ENCODE data around the gene HIRA.

Gene HIRA

GRCh38 chr22:19431649-19432132 lies at the start of gene HIRA:
TSS of gene HIRA (minus strand) at chr22:19431733. CDS start at chr22:19431476, 257 bp downstream.
- peak; percentile 71 for DNase-seq (ENCODE audit: low spot score)

- no peak for DNase-seq (ENCODE audit: low spot score)
Measured at GRCh38 chr22:19480789-19481188, 49.3 kb upstream of the HIRA start.

- no peak for DNase-seq (ENCODE audit: low spot score)
Measured at GRCh38 chr22:19480173-19480568, 48.6 kb upstream of the HIRA start.

- peak; percentile 100 for DNase-seq (ENCODE audit: low spot score)
Measured at GRCh38 chr22:19479355-19480172, 48.0 kb upstream of the HIRA start, which contains the start of gene CDC45. TSS of gene CDC45 (plus strand) at chr22:19479920. CDS start at chr22:19479969, 49 bp downstream.

GRCh38 chr22:19478901-19479354 lies 47.4 kb upstream of the HIRA start, which contains the start of gene UFD1:
TSS of gene UFD1 (minus strand) at chr22:19479193. CDS start at chr22:19479085, 108 bp downstream.
- DNase-seq (ENCODE audit: low spot score): peak; percentile 79

DNA sequence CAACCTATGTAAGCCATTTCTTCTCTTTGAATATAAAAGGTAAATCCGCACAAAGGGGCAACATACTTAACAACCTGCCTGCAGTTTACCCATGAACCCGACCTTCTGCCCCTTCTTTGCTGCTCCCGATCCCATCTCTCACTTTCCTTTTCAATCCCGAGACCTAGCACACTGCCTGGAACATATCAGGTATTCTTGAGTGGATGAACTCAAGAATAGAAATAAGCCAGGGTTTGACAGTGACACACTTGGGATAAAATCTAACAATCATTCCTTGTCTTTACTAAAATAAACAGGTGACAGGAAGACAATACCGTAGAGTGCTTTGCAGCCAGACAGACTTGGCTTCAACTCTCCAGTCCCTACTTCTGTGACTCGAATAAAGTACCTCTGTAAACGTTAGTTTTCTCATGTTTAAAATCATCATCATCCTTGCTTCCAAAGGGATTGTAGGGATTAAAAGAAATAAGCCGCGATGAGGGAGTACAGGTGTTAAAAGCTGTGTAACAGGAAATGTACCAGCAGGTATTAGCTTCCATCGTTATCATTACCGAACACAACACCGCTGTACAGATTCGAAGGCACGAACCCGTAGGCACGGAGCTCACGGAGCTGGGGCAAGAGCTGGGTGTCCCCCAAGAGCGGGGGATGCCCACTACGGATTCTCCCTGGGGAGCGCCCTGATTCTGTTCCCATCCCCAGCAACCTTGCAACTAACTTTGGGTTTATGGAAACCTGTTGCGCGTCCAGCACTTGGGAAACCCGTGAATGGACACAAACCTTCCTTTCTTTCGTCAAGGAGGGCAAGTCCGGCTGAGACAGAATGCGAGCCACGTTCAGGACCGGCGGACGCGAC lies 46.7 kb upstream of the HIRA start:
- no peak for DNase-seq (ENCODE audit: low spot score)

GRCh38 chr22:19477321-19478044 lies 46.0 kb upstream of the HIRA start:
- no peak for DNase-seq (ENCODE audit: low spot score)

GRCh38 chr22:19476023-19476422 lies 44.5 kb upstream of the HIRA start:
- DNase-seq (ENCODE audit: low spot score): no peak

DNA sequence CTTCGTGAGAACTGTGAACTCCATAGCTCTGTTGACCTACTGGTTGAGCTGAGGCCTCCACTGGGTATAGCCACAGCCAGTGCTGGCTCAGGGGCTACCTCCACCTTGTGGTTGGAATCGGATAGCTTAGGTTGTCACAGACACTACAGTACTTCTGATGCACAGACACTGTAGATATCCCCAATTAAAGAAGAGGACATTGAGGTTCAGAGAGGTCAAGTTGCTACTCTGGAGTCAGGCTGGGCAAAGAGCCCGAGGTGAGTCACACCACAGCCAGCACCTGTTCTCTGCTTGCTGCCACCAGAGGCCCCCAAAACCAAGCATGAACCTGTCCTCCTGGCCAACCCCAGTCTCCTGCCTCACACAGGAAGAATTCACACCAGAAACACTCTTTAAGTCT lies 42.0 kb upstream of the HIRA start:
- DNase-seq (ENCODE audit: low spot score): no peak

GRCh38 chr22:19472233-19472632 lies 40.7 kb upstream of the HIRA start:
- DNase-seq (ENCODE audit: low spot score): no peak

DNA sequence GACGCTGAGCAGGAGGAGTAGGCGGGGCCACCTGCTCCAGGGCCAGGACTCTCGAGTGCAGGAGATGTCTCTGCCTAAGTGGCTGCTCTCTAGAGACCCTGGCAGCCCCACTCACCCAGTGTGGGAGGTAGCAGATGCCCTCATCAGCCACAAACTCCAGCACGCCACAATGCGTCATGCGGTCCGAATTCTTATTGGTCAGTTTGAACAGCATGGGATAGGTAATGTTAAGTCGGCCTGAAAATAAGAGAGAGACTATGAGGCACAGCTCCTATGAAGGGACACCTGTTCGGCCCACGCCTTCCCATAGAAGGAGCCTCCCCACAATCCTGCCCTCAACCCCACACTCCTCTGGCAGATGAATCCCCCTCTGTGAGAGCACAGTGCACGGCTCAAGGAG lies 40.0 kb upstream of the HIRA start:
- no peak for DNase-seq (ENCODE audit: low spot score)

- DNase-seq (ENCODE audit: low spot score): no peak
Measured at GRCh38 chr22:19470010-19470409, 38.5 kb upstream of the HIRA start.

- DNase-seq (ENCODE audit: low spot score): no peak
Measured at GRCh38 chr22:19469421-19469820, 37.9 kb upstream of the HIRA start.

DNA sequence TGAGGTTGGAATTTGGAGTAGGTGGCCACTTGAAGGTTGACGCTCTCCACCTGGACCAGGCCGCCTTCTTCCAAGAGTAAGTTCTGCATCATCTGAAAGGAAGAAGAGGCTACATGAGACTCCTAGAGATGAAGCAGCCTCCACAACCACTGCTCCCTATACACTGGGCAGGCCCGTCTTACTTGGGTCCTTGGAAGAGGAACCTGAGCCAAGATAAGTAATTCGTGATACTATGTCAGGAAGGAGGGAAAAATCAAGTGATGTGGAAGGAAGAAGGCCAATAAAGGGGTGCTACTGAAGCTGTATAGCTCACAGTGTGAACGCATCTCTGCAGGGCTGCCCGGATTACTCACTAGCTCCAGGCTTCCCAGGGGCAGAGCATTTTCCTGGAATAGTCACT lies 36.4 kb upstream of the HIRA start:
- DNase-seq (ENCODE audit: low spot score): no peak

DNA sequence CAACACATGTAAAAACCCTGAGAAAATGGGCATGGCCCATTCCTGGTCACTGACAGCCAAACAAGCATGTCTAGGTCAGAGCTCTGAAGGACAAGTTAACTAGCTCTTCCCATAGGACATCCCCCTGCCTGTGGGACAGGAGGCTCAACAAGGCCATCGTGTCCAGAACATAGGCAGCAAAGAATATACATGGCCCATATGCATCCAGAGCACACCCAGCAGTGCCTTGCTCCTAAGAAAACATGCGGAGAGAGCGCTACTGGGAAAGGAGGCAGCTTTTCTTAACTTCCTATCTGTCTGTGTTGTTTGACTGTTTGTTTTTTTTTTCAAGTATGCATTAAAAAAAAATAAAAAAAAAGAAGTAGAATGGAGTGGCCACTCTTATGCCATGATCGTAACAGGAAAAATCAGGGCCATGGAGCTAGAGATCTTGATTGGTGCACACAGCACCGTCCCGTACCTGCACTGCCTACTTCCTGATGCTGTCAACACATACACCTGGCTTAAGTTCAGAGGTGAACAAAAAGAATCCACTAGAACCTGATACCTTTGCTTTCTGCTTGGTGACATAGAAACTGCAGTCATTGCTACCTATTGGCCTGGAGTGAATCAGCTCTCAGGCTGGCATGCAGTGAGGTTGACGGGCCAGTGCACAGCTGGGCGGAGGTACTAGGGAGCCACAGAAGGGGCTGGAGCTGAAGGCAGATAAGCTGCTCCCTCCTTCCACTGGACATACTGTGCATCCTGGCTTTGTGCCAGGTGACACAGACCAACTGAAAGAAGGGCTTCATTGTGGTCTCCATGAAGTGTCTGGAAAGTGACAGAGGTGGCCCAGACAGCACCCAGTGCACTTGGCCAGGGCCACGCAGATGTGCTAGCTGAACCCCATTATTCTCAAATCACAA lies 35.6 kb upstream of the HIRA start:
- no peak for DNase-seq (ENCODE audit: low spot score)

GRCh38 chr22:19466126-19466716 lies 34.7 kb upstream of the HIRA start:
- DNase-seq (ENCODE audit: low spot score): no peak

DNA sequence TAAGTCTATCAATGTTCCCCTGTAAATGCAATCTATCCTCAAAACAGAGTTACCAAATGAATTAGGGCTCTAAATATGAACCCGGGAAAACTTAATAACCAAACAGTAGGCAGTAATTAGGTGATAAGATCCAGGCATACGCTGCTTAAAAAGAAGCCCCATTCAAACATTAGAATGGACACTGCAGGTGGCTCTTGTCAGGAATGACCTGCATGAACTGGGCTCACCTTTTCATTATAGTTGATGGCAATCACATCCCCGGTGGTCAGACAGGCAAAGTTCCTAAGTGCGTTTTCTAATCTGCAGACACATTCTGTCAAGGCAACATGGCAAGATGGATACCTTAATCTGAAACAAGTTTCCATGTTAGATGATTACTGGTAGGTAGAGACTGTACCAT lies 33.4 kb upstream of the HIRA start:
- DNase-seq (ENCODE audit: low spot score): no peak

- no peak for DNase-seq (ENCODE audit: low spot score)
Measured at GRCh38 chr22:19464546-19464945, 33.0 kb upstream of the HIRA start.

GRCh38 chr22:19463491-19464469 lies 32.2 kb upstream of the HIRA start:
- no peak for DNase-seq (ENCODE audit: low spot score)

All from globus pallidus (tissue), 1 donor.